ENCODE measurements around the gene HS3ST3A1.

Gene HS3ST3A1

DNA sequence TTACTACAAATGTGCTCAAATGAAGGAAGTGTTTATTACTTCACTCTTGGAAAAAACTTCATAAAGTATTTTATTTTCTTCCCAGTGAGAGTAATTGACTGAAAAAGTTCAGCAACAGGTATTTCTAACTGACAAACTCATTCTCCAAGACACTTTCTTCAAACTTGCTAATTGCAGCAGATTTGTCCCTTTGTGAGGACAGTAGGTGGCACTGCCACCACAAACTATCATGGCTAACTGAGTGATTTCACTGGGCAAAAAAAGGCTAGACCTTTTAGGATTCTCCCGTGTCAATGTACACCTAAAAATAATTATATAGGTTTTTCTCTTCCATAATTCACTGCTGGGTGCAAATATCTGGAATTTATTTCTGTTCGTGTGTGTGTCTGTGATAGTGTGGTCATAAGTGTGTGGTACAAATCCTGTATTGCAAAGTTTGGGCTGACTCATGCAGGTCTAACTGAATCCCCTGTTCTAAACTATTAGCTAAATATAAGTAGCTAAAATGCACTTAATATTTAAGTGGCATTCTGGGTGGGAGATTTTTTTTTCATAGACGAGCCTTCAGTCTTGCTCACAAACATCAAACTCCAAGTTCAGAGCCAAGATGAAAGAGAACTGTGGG is 3.9 kb downstream of the HS3ST3A1 start:
- no peak for DNase-seq

DNA sequence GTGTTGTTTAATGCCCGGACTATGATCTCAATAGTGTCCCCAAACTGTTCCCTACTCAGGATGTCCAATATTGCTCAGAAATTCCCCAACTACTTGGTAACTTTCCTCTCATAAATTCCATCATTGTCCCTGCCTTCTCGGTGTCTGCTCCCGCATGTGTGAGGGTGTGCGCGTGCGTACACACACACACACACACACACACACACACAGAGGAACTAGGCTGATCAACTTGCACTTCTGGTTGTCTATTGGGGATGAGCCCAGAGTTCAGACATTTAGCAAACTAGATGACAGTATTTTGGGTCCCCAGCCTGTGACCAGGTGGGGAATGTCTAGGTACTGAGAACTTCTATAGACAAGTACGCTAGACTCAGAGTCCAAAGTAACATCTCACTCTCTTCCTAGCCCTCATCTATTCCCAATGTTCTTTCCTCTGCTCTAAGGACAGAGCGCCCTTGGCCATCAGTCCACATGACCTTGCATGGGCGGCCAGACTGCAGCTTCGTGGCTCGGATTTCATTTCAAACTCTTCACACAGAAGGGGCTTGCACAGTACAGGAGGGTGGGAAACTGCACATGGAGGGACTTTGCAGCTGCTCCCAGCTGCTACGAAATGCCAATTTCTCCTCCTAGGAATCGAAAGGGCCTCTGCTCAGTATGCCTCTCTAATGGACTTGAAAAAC is 5.3 kb downstream of the HS3ST3A1 start:
- DNase-seq: no peak

- no peak for DNase-seq
Measured at GRCh38 chr17:13595599-13595899, 6.2 kb downstream of the HS3ST3A1 start.

- DNase-seq: no peak
Measured at GRCh38 chr17:13594762-13595598, 6.7 kb downstream of the HS3ST3A1 start.

- DNase-seq: no peak
Measured at GRCh38 chr17:13594310-13594709, 7.4 kb downstream of the HS3ST3A1 start.

GRCh38 chr17:13593757-13594156 is 8.0 kb downstream of the HS3ST3A1 start:
- DNase-seq: no peak

- no peak for DNase-seq
Measured at GRCh38 chr17:13593021-13593751, 8.5 kb downstream of the HS3ST3A1 start.

DNA sequence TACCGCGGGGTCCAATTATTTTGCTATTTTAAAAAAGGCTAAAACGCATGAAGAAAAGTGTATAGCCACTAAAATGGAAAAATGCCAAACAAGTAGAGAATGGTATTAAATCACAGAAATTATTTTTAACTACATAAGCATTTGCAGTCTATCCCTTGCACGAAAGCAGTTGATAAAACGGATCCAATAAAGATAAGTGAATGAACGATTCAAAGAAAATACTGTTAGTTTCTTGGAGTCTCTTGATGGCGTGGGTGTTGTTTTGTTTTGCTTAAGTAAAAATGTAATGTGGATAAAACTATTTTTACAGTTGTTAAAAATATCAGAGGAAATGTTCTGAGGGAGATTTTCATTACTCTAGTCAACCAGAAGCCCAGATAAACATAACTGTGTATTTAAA is 9.3 kb downstream of the HS3ST3A1 start:
- DNase-seq: no peak

DNA sequence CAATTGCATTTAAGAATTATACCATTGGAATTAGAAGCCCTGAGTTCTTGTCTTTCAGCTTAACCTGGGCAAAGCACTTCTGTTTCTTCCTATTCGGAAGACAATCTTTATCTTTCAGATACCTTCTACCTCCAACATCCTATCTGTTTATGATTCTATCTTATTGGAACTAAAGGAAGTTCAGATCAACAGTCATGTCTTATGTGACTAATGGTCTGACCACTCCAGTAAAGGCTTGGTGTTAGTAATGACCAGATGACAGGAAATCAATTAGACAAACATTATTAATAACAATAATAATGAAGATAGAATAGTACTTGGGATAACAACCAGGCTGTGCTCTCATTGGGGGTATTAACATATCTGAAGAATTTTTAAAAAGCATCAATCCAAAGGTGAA is 11.3 kb downstream of the HS3ST3A1 start:
- no peak for DNase-seq

GRCh38 chr17:13589658-13590057 is 12.1 kb downstream of the HS3ST3A1 start:
- no peak for DNase-seq

GRCh38 chr17:13587487-13588338 is 14.0 kb downstream of the HS3ST3A1 start:
- DNase-seq: no peak

GRCh38 chr17:13584701-13585080 is 17.0 kb downstream of the HS3ST3A1 start:
- DNase-seq: no peak

GRCh38 chr17:13583996-13584700 is 17.6 kb downstream of the HS3ST3A1 start:
- no peak for DNase-seq

GRCh38 chr17:13582776-13583547 is 18.8 kb downstream of the HS3ST3A1 start:
- no peak for DNase-seq

DNA sequence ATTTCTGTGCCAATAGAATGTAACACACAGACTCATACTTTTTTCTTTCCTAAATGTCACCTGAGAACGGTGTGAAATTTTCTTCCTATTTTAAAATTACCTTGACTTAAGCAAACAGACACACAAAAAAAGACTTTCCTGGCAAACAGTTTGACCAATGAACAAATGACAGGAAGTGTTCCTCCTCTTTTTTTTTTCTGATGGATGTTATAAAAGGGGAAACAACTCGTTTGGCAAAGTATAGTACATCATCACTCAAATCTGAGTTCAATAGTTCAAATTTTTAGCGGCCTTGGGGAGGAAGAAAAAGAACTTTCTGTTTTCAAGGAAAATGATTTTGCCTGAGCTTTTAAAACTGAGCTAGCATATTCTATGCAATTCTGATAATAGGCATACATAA is 19.8 kb downstream of the HS3ST3A1 start:
- DNase-seq: no peak

- DNase-seq: no peak
Measured at GRCh38 chr17:13580790-13581189, 20.9 kb downstream of the HS3ST3A1 start.

DNA sequence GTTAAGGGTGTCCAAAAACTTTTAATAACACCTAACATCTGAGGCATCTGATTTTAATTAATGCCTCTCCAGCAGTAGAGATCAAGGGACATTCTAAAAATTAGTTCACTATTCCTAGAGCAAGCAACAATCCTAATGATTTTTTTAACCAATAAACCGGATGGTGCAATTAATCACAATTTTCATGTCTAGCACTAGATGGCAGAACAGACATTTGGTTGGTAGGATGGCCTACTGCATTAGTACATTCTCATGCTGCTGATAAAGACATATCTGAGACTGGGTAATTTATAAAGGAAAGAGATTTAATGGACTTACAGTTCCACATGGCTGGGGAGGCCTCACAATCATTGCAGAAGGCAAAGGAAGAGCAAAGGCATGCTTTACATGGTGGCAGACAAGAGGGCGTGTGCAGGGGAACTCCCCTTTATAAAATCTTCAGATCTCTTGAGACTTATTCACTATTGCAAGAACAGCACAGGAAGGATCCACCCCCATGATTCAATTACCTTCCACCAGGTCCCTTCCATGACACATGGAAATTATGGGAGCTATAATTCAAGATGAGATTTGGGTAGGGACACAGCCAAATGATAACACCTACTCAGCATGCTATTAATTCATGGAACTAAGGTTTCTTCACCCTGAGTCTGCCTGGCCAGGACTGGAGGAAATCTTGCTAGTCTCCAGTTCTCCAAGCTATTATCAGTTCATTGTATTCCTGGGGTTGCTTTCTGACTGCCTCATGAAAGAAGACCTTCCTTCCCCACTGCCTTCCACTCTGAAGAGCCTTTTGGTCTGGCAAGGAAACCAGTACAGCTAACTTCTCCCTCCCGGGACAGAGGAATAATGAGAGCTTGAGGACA is 24.8 kb downstream of the HS3ST3A1 start:
- no peak for DNase-seq

DNA sequence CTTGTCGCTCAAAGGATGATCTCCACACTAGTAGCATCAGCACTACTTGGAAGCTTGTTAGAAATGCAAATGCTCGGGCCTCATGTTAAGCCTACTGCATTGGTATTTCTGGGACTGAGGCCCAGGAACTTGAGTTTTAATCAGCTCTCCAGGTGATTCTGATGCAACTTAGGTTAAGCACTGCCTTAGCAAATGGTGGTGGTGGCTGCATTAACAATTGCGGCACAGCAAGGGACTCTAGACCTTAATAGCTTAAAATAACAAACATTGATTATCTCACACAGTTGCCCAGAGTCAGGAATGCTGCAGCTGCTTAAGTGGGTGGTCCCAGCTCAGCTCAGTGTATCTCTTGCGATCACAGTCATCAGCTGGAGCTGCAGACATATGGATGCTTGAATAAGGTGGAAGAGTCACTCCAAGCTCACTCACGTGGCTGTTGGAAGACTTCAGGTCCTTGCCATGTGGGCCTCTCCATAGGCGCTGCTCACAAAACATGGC is 25.8 kb downstream of the HS3ST3A1 start:
- DNase-seq: no peak

GRCh38 chr17:13575466-13575865 is 26.3 kb downstream of the HS3ST3A1 start:
- DNase-seq: no peak

GRCh38 chr17:13572581-13572980 is 29.1 kb downstream of the HS3ST3A1 start:
- no peak for DNase-seq
